RKO (cell line): ENCODE data around the gene BCL11B.

Experiments used
- DNase-seq: peaks from one replicate; pipeline ENCODE4 v3.0.0-alpha.2; 2016; ENCODE audit warnings: low spot score

The BCL11B gene

DNA sequence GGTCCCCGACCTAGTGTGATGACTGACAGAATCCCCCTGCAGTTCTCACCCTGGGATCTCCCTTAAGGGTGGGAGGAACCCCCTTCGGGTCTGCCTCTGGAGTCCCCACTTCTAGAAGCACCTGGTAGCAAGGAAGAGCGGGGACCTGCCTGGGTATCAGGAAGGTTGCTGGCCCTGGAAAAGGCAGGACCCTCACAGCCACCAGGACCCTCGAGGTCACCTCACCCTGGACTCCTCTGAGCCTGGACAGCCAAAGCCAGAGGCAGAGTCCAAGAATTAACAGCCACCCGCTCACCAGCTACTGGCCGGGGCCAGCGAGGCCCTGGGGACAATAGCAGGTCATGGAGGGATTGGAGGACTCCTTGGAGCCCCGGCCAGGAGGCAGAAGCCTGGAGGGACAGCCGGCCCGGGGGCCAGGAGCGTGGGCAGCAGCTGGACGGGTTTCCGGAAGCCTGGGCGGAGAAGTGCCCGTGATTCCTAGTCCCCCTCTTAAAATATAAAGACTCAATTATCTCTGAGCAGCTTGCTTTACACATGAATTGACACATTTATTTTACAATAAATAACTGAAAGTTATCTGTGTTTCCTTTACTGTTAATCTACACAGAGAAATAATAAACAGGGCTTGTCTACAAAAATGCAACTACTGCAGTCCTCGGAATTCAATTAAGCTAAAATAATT is 17.5 kb downstream of the BCL11B start:
- DNase-seq: no peak

DNA sequence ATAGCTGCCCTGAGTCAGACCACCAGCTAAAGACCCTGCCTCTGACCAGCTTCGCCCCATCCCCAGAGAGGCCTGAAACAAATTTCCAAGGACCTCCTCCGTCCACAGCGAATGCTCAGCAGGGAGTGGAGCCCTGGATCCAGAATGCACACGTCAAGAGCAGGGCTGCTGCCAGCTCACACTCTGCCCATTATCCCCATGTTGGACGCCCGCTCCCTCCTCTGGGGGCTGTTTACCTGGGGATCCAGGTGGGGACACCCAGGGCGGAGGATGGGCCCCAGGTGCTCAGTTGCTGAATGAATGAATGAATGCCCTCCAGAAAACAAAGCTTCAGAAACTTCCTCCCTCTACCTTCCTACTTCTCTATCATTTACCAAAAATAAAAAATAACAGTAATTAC is 18.1 kb downstream of the BCL11B start:
- no peak for DNase-seq

DNA sequence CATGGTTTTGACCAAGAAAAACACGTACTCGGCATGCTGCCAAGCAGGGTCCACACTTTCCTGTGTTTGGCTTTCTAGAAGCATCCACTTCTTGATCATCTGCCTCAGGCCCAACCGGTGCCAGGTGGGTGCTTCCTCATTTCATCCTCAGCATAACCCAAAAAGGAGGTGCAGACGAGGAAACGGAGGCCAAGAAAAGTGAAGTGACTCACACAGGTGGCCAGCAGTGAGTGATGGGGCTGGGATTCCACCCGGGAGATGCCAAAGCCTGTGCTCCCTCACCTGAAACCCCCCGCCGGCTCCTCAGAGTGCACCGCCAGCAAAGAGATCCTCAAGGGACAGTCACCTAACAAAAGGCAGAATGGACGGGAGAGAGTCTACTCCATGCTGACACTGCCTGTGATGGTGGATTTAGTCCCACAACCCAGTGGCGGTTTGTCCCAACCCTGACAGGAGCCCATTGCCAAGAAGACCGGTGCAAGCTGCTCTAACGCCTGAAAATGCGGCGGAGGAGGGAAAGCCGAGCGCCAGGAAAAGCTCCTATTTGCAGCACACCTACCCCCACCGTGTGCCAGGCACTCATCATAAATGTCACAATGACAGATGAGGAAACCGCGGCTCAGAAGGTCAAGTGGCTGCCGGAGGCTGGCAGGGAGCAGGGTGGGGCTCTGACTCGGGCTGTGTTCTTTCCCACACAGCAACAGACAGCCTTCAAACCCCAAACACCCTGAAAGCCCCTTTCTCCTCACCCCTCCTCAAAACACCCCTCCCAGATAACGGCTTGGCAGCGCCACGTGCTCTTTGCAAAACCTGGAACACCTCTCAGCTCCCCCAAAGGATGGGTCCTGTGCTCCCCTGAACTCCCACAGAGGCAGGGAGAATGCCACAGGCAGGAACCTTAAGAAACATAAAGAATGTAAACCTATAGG is 18.8 kb downstream of the BCL11B start:
- DNase-seq: no peak

DNA sequence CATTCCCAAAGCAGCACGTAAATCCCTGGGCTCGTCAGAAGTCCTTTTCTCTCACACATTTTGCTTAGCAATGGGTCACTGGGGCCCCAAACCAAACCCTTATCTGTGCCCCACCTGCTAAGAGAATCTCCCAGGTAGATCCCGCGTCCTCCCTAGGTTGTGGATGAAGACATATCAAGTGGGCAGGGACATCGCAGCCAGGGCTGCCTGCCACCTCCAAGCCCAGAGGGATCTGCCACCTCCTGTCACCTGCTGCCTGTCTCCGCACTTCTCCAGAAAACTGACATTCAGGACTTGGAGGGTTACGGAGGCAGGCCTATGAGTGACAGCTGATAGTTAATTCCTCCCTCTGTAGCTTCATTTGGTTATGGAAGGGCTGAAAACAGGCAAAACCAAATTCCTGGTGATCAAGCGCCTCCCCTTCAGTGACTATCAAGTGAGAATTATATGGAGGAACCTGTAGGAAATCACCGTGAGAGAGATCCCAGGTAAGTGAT is 19.5 kb downstream of the BCL11B start:
- DNase-seq: no peak

DNA sequence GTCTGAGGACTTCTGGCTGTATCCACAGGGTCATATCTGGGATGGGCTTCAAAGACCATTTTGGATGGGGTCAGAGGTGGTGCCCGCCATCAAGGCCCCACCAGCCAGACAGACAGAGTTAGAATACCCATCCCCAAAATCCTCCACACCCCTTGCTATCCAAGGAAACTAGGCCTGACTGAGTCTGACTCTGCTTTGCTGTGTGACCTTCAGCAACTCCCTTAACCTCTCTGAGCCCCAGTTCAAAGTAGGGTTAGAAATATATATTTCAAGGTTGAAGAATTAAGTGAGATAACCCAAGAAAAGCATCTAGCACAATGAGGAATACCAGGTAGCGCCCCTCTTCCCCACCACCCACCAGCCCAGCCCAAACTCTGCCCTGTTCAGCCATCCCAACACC is 20.3 kb downstream of the BCL11B start:
- DNase-seq: no peak

DNA sequence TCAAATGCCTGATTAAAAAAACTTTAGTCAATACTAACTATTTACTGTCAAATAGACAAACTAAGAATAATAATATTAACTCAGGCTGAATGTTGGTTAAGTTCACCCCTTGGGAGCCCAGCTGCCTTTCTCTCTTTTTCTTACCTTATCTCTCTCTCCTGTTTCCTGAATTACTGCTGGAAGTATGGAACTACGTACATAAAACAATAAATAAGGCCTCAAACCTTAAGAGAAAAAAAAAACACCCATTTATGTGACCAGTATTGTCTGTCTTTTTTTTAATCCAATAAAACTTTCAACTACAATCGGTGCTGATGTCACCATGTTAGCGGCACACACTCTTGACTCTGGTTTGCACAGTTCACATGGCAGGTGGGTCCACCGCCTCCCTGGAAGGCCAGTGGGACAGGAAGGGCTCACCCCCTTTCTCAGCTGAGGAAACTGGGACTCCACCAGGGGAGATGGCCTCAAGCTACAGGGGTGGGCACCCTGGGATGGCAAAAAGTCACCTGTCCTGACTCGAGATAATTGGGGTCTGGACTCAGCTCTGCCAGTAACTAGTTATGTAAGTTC is 21.3 kb downstream of the BCL11B start:
- DNase-seq: no peak

DNA sequence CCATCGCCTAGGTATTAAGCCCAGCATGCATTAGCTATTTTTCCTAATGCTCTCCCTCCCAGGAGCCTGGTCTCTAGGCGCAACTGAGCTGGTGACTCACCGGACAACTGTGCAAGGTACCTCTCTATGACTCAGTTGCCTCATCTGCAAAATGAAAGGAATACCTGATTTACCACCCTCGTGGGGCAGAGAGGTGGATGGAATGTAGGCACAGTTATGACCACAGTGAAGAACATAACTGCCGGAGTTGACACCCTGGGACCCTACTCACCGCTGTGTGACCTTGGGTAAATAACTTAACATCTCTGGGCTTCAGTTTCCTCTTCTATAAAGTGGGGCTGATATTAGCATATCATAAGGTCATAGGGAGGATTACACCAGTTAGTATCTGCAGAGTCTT is 22.6 kb downstream of the BCL11B start:
- no peak for DNase-seq

DNA sequence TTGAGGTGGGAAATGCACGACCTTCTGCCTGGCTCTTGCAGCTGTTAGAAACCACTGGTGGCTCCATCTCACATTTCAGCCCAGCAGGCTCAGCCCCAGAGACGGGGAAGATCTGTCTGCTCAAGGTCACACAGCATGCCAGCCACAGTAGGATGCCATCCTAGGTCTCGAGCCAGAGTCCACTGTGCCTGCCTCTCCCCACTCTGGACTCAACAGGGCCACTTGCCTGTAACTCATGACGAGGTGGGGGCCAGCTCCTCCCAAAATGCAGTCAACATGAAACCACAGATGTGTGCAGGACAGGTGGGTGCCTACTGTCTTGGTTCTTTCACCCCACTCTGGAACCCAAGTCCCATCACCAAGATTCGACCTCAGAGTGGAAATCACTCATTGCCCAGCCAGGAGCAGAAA is 23.2 kb downstream of the BCL11B start:
- no peak for DNase-seq

DNA sequence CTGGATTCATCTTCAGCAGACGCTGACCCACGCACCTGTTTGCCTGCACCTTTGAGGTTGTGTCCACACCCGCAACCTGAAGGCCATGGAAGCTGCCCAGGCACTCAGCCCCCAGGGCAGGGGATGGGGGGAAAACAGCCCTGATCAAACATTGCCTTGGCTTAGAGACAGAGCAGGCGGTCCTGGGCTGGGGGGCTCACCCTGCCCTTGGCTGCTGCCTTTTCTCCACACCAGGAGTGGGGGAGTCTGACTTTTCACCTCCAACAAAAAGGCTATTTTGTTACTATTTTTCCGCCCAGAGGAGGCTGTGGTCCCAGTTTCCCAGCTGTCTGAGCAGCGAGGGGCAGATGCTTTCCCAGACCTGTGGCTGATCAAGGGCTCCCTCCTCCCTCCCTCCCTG is 24.2 kb downstream of the BCL11B start:
- DNase-seq: no peak

DNA sequence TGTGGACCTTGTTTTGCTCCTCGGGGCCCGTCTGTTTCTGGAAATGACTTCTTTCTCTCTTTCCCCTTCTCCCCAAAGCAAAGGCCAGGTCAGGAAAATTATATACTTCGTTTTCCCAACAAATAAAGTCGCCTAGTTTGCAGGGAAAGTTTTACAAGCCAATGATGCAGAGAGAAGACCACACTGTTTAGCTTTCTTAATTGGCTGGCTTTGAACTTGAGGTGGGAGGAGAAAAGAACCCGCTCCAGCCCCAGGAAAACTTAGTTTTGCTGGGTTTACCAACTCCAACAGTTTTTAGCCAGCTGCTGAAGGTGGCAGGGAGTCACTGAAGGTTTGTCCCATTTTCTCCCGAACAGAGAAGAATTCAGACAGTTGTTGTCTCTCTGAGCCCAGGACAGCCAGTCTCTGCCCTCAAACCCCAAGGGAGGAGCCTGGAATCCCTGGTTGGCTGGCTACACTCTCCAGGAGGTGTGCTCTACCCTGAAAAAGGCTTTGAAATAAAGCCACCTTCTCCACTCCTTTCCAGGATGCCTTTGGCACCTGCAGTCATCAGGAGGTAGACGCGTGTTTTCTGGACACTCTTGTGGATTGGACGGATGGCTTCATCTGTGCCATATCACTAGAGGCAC is 24.8 kb downstream of the BCL11B start:
- no peak for DNase-seq

DNA sequence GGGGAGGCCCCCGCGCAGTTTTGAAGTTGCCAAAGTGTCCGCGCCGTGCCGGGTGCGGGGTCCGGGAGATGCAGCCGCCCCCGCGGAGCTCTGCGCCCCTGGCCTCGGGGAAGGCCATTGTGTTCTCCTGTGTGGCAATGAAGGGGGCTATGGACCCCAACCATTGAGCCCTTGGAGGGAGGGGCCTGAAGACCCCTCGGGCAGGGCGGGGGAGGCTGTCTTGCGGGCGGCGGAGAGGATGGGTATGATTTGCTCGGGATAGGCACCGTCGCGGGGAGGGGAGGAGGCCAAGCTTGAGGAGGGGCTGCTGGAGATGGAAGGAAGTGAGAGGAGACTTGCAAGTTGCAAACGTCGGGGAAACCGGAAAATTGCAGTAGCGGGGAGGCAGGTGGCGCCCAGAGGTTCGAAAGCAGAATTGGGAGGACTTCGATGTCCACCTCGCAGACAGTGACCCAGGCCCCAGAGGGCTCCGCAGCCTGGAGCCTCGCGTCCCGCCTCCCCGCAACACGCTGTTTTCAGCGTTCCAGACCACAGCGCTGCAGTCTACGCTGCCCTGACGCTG is 25.4 kb downstream of the BCL11B start:
- DNase-seq: no peak

DNA sequence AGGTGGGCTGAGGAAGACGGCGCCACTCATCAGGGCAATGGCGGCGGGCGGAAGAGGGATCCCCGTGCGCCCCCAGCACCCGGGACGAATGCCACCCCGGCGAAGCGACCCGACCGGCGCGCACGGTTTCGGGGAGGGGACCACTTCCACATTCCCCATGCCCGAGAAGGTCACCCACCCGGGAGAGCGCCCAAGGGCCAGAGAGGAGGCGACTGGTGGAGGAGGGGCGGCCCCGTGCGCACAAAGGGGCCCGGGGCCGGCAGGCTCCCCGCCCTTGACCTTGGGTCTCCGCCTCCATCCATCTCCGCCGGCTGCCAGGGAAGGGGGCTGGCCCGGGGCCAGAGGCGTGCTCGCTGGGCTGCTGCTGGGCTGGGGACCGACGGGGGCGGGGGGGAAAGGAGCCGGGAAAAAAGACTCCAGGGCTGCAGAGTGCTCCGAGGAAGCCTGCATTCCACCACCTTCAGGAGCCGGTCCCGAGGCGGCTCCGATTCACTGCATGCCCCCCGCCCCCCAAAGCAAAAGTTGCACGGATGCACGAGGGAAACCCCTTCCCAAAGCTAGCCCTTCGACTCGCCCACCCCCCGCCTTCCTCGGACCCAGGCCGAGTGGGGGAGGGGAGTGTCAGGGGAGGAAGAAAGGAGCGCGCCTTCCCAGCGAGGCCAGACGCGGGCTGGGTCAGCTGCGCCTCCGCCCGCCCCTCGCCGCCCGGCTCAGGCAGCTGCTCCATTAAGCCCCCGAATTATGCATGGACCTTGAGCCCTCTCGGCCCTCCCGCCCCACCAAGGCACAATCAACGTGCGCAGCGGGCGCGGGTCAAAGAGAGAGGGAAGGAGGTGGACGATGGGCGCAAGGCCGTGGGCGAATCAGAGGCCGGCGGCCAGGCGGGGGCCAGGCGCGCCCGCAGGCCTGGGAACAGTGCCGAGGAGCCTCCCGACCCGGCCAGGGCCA is 26.2 kb downstream of the BCL11B start:
- no peak for DNase-seq

DNA sequence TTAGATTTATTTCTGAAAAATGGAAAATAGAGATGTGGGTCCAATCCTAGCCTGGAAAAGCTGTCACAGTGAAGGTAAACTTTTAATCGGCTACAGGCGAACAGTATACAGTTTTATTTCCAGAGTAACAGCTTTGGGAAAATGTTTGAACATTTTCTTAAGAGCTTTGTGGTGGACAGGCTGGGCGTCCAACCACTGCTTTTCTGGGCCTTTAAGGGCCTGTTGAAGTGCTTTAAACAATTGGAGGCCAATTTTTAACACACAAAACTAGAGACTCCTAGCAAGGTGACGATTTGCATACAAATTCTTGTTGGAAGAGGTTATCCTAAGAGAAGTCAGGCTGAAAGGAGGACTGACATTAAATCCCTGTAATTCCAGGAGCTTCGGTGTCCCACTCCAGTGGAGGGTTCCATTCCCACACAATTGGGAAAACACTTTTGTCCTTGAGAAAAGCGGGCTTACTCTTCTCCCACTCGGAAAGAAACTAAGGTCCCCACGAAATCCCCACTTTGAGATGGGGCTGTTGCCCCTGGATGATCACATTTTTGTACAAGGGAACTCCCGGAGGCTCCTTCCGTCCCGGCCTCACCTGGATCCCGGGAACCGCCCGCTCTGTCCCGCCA is 26.9 kb downstream of the BCL11B start:
- no peak for DNase-seq

DNA sequence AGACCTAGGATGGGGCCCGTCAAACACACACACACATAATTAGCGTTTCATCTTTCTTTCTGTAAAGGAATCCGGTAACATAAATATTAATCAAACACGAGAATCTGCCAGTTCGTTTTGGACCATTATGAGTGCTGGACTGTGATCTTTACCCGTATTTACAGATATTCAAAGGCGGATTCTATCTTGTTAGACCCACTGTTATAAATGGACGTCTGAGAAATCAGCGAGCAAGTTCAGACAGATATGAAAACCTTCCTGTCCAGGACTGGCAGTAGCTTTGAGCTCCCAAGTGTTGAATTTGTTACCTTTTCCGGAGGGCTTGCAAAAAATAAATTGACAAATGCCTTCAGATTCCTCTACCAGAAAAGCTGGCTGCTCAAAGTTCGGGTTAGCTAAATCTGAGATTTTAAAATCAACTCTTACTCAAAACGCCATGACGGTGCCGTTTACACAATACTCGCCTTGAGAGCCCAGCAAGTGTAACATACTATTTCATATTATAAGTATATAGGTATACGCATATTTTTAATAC is 27.6 kb downstream of the BCL11B start:
- no peak for DNase-seq

DNA sequence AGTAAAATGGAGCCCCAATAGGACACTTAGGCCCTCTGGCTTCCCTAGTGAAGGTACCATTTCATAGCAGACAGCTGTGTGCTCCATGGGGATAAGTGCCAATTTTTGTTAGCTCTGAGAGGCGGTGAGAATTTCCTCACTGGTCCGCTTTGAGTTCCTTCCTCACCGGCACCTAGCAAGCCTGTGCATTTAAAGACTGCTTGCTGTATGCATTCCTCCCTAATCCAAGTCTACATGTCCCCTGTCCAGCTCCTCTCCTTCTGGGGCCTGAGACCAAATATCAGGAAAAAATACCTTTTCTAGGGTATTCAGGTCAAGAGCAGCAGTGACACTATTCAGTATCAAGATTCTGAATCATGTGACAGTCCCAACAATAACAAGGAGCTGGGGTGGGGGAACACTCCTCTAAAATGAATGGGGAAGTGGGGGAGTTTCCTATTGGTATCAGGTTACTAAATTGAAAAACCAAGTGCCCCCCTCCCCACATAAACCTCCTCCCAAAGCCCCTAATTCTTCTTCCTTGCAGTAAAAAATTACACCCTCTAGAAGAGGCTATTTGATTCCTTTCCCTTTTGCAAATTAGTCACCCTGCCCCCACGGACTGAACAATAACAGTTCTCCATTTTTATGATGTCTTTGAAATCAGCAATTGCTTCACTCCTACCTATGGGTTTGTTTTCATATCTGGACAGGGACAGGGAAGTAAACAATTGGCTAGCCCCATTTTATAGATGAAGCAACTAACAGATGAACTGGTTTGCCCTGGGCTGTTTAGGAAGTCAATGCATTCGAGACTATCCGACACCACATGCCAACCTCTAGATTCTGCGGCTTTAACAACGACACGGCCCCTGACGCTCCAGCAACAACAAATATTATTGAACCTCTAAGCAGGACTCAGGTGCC is 28.9 kb downstream of the BCL11B start:
- DNase-seq: no peak

DNA sequence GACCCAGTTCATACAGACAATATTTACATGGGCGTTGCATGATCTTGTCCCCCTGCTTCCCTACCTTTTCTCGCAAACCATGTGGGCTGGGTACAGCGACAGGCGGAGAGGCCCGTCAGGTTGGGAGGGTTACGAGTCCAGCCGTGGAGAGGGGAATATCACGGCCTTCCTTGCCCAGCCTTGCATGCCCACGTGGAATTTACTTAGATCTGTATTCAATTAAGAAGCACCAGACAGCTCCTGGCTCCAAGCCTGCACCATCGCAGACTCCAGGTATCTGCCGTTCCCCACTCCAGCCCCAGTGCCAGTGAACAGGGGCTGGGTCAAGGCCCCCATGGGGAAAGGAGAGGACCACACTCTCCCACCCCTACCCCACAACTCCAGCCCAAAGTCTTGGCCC is 29.8 kb downstream of the BCL11B start:
- DNase-seq: no peak

DNA sequence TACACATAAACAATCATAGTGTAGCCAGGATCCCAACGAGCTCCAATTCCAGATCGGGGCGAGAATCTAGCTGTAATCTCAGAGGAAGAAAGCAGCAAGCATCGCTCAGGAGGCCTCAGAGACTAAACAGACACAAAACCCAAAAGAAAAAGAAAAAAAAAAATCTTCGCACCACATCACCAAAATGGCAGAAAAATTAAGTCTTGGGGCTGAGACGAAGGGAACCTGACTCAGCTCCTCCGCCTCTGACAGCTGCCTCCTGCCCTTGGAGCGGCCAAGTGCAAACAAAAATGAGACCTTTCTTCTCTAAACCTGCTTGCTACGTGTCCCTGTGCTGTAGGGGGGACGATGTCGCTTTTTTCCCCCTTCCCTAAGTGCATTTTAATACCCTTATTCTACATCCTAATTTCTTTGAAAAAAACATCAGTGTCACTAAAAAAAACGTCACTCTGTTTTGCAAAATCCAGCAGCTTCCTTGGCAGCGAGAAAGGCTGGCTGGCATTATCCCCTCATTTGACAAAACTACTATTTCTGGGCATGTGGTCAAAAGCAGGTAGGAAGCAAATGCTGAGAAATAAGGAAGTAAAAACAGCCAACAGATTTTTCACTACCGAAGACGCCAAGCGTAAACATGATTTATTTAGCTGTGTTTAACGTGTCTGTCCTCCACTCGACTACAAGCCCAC is 30.5 kb downstream of the BCL11B start:
- DNase-seq: no peak

DNA sequence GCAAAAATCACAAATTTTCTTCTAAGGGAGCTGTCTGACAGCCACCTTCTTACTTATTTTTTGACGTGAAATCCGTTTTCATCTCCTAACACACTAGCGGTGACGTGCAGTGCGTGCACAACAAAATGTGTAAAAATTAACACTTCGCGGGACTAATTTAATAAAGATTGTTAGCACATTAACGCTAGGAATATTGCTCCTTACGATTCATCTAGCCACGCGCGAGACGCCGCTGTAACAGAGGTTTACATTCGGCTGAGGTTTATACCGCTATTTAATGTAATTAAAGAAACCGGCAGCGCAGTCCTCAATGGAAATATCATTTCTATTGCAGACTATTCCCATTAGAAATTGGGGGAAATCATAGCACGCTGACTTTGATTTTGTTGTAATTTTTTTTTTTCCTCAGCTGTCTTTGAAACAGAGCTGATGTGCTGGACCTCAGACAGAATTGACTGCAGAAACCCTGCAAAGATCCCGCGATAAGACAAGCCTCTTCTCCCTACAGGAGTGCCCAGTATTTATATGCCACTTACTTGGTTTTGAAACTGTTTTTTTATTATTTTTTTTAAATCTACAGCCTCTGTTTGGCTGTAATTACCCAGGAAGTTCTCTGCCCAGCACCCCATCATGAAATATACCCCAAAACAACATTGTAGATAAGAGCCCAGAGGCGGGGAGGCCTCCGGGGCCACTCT is 31.2 kb downstream of the BCL11B start:
- DNase-seq: no peak
